ENCODE data around the gene APLP2.
A peak's percentile ranks its signal among the peaks of the same experiment; 100 is the strongest.
"Not testable (repeated sequence)": the region's sequence is repeated elsewhere in the genome, so short reads cannot be mapped to it uniquely, and the experiment has no call there.

The APLP2 gene

GRCh38 chr11:130151196-130151595 lies 81.5 kb downstream of the APLP2 start:
- DNase-seq, result no peak

GRCh38 chr11:130156108-130157022 lies 86.7 kb downstream of the APLP2 start:
- no peak for DNase-seq

GRCh38 chr11:130157101-130157500 lies 87.4 kb downstream of the APLP2 start:
- DNase-seq, result no peak

GRCh38 chr11:130157840-130158239 lies 88.1 kb downstream of the APLP2 start:
- DNase-seq, result no peak

GRCh38 chr11:130159139-130159538 lies 89.4 kb downstream of the APLP2 start:
- no peak for DNase-seq

GRCh38 chr11:130159657-130160497 lies 90.2 kb downstream of the APLP2 start, which contains the start of gene ST14:
ST14 (plus strand) TSS chr11:130159782; CDS start chr11:130159980, 198 bp downstream.
- no peak for DNase-seq

- no peak for DNase-seq
These were observed 90.9 kb downstream of the APLP2 start for GRCh38 chr11:130160498-130161155.

- no peak for DNase-seq
These were observed 91.9 kb downstream of the APLP2 start for GRCh38 chr11:130161441-130162145.

- no peak for DNase-seq
These were observed 93.0 kb downstream of the APLP2 start for GRCh38 chr11:130162733-130163132.

- no peak for DNase-seq
These were observed 93.9 kb downstream of the APLP2 start for GRCh38 chr11:130163346-130164220.

- DNase-seq, result no peak
These were observed 94.5 kb downstream of the APLP2 start for GRCh38 chr11:130164221-130164570.

GRCh38 chr11:130165601-130166456 lies 96.1 kb downstream of the APLP2 start:
- DNase-seq, result no peak

GRCh38 chr11:130166457-130166784 lies 96.7 kb downstream of the APLP2 start:
- peak; percentile 96 for DNase-seq

- no peak for DNase-seq
These were observed 97.5 kb downstream of the APLP2 start for GRCh38 chr11:130167146-130167545.

GRCh38 chr11:130168105-130168504 lies 98.4 kb downstream of the APLP2 start:
- no peak for DNase-seq

- no peak for DNase-seq
These were observed 100.7 kb downstream of the APLP2 start for GRCh38 chr11:130170345-130170744.

- DNase-seq, result no peak
These were observed 101.8 kb downstream of the APLP2 start for GRCh38 chr11:130171534-130171933.

- DNase-seq, result not testable (repeated sequence)
These were observed 102.3 kb downstream of the APLP2 start for GRCh38 chr11:130172001-130172400.

GRCh38 chr11:130174642-130175041 lies 104.9 kb downstream of the APLP2 start:
- no peak for DNase-seq

- no peak for DNase-seq
These were observed 106.2 kb downstream of the APLP2 start for GRCh38 chr11:130175898-130176297.

- no peak for DNase-seq
These were observed 108.1 kb downstream of the APLP2 start for GRCh38 chr11:130177782-130178181.

All from NCI-H226 (cell line).